ENCODE results near the gene SHC2. TPM values are rescaled to one million over a fixed set of nuclear protein-coding genes. Genes with fewer than 3 reads are reported as not detected.
"Not testable (repeated sequence)": the region's sequence is repeated elsewhere in the genome, so short reads cannot be mapped to it uniquely, and the experiment has no call there.

The SHC2 gene
- total RNA-seq, 1 donor from 2014 or later, result not detected

DNA sequence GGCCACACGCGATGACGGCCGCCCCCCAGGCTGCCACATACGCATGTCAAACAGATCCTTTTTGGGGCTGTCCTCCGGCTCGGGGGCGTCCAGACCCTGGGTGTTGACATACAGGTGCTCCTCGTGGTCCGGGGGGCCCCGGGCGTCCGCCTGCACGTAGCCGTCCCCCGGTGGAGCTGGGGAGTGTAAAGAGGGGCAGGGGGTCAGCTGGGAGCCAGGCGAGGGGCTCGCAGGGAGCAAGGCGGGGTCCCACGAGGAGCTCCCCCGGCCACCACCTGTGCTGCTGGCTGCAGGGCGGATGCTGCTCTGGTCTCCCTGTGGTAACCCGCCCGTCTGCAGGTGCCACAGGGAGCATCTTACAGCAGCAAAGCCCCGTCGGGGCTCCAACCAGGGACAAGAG is 35.8 kb downstream of the SHC2 start:
- intact Hi-C loops (cut with micrococcal nuclease), result no loop called here

DNA sequence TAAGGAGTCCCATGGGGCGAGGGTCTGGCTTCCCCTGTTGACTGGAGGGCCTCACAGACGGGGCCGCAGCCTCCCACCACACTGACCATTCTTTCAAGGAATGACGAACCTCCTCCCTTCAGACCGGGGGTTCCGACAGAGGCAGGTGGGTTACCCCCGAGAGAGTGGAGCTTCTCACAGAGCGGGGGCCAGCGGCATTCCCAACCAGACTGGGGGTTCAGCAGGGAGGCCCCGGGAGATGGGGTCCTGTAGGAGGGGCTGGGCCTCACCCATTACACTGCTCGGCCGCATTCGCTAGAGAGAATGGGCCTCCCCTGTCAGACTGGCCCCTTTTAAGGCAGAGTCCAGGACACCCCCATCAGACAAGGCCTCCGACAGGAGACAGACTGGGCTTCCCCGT is 36.3 kb downstream of the SHC2 start:
- intact Hi-C loops (cut with micrococcal nuclease), result no loop called here

DNA sequence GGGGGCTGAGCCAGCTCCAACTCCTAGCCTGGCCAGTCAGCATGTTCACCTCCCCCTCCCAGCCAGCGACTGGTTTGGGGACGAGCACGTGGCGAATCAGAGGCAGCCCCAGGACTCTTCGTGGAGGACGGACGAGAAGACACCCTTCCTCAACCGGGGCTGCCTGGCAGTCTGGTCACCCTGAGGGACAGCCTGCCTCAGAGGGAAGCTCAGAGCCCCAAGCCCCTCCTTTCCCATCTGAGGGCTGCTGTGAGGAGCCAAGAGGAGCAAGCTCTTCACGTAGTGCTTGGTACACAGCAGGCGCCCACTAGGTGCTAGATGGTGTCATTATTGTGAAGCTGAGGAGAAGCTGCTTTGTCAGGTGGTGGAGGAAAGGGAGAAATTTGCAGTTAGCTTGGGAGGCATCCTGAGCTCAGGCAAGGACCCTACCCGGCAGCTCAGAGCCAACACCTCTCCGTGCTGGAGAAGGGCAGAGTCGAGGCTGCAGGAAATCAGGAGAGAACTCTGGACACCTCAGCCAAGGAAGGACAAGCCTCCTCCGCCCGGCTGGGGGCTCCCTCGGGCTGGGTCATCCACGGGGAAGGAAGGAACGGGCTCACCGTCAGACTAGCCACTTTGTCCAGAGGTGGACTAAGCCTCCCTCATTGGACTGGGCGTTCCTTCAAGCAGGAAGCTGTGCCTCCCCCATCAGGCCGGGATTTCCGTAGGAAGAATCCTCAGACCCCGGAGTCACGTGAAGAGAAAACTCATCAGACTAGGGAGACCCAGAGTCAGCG is 37.0 kb downstream of the SHC2 start:
- intact Hi-C loops (cut with micrococcal nuclease), result no loop called here

DNA sequence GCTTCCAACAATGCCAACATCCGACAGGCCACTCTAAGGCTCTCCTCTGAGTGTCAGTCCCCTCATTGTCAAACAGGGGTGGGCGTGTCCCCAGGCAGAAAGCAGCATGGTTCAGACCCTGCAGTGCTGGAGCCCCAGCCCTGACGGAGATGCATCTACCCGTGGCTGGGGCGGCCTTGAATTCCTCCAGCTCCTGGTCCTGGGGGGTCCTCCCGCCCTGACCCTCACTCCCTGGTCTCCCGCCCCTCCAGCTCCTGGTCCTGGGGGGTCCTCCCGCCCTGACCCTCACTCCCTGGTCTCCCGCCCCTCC is 38.0 kb downstream of the SHC2 start:
- intact Hi-C loops (cut with micrococcal nuclease), result not testable (repeated sequence)

DNA sequence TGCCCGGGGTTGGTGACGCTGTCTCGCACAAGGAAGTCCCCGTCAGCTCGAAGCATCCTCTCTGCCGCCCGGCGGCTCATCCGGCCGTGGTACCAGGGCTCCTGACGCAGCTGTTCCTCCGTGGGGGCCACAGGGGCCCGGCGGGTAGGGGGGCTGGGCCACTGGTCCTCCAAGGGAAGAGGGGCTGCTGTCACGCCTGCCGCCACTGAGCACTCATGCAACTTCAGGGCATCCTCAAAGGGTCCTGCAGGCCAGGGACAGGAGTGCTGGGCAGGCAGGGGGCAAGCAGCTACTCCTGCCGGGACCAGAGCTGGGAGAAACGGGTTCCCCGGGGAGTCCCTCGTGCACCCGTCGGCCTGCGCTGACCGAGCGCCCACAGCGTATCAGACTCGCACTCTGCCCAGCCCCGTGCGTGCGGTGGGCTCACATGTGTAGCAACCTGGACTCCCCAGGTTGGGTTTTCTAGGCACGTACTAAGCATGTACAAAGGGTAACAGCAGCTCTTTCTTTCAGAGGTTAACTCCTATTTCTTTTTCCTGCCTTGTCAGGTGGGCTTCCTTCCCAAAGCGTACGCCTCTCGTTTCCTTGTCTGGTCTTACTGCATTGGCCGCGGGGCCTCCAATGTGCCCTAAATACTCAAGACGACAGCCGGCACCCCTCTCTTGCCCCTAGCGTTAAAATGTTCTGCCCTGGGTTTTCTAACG is 38.5 kb downstream of the SHC2 start:
- intact Hi-C loops (cut with micrococcal nuclease), result no loop called here

DNA sequence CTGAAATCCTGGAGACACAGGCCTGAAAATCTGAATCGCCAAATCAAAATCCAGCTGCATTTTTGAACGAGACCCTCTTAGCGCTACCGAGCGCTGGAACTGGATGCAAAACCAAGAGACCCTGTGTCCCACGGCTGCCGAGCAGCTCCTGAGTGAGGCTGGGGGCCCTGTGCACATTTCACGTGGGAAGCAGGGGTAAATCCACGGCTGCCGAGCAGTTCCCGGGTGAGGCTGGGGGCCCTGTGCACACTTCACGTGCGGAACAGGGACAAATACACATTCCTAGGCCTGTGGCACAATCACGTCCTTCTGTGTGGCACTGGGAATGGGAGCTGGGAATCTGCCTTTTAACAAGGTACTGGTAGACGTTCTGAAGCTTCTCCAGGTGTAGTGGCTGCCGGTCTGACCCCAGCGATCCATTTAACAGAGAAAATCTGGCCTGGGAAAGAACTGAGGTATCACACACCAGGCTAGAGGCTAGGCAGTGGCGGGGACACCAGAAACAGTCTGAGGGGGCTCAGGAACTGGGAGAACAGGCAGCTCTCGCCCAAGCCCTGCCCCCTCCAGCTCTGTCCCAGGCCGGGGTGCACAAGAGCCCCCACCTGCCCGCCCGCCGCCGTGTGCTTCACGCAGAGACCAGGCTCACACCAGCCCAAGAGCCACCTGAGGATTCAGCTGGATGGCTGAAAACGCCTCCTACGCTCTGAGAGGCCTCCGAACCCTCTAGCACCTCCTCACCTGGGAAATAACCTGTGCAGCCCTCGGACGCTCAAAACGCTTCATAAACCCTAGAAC is 40.9 kb downstream of the SHC2 start:
- intact Hi-C loops (cut with micrococcal nuclease), result no loop called here

DNA sequence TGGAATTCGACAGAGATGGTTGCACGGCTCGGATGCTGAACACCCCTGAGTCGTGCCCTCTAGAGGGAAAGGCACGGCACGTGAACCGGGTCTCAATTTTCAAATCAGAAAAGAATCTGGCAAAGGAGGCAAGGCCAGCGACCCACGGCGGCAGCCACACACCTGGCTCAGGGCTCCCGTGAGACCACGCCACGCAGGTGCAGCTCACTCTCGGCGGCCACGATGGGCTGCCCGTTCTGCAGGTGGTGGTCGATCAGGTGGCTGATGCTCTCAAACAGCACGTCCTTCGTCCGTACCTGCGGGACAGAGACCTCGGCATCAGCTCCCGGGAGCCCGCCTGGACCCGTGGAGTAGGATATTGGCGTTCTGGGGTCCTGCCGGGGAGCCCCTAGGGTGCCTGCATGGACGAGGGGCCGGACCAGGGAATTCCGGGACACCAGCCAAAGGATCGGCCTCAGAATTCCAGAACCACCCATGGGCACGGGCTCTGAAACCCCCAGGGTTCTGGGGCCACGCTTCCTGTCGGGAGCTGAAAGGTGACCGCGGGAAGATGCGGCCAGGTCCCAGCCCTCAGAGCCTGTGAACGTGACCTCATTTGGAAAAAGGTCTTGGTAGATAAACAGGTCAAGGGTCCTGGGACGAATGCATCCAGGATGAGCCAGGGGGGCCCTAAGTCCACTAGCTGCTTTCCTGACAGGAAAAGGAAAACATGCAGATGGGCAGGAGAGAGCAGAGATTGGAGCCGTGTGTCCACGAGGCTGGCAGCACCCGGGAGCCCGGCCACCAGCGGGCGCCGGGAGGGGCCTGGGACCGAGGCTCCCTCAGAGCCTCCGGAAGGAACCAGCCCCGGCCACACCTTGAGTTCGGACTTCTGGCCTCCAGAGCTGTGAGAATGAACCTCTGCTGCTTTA is 41.8 kb downstream of the SHC2 start:
- intact Hi-C loops (cut with micrococcal nuclease), result no loop called here

DNA sequence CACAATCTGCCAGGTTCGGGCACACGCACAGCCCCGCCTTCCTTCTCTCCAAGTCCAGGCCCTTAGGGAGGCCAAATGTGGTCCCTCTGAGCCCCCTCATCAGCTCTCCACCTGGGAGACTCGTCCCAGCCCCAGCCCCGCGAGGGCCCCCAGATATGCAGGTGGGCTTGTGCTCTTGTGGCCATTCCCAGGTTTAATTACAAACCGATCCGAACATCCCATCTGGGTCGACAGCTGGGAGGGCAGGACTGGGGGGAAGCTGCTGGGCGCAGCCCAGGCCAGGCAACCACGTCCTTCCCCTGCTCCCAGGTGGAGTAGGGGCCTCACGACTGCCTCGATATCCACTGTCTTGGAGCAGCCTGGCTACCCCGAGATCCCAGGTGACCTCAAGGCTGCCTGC is 44.4 kb downstream of the SHC2 start:
- intact Hi-C loops (cut with micrococcal nuclease), result no loop called here

DNA sequence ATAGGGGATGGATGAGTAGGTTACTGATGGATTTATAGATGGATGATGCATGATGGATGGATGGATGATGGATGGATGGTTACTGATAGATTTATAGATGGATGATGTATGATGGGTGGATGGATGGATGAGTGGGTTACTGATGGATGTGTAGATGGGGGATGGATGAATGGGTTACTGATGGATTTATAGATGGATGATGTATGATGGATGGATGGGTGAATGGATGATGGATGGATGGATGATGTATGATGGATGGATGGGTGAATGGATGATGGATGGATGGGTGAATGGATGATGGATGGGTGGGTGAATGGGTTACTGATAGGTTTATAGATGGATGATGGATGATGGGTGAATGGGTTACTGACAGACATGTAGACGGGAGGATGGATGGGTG is 45.5 kb downstream of the SHC2 start:
- intact Hi-C loops (cut with micrococcal nuclease), result no loop called here

DNA sequence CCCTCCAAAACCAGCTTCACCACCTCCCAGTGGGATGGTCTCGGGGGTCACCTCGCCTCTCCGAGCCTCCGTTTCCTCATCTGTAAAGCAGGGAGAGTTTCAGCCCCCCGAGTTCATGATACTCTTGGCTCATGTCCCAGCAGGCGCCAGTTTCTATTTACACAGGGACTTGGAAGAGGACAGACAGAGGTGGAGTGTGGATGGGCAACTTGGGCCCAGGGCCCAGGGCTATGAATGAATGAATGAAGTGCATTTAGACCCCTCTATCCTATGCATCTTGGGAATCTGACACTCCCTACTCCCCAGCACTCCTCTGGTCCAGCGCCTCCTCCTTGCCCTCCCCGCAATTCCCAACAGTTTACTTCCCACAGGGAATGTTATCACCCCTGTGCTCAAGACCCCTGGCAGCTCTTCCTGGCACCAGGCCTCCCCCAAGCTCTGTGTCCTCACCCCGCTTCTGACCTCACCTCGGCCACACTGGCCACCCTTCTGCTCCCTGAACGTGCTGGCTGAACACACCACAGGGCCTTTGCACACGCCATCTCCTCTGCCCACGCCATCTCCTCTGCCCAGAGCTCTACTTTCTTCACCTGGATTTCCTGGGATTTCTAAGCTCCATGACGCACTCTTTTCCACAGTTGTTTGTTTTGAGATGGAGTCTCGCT is 46.9 kb downstream of the SHC2 start:
- intact Hi-C loops (cut with micrococcal nuclease), result no loop called here

DNA sequence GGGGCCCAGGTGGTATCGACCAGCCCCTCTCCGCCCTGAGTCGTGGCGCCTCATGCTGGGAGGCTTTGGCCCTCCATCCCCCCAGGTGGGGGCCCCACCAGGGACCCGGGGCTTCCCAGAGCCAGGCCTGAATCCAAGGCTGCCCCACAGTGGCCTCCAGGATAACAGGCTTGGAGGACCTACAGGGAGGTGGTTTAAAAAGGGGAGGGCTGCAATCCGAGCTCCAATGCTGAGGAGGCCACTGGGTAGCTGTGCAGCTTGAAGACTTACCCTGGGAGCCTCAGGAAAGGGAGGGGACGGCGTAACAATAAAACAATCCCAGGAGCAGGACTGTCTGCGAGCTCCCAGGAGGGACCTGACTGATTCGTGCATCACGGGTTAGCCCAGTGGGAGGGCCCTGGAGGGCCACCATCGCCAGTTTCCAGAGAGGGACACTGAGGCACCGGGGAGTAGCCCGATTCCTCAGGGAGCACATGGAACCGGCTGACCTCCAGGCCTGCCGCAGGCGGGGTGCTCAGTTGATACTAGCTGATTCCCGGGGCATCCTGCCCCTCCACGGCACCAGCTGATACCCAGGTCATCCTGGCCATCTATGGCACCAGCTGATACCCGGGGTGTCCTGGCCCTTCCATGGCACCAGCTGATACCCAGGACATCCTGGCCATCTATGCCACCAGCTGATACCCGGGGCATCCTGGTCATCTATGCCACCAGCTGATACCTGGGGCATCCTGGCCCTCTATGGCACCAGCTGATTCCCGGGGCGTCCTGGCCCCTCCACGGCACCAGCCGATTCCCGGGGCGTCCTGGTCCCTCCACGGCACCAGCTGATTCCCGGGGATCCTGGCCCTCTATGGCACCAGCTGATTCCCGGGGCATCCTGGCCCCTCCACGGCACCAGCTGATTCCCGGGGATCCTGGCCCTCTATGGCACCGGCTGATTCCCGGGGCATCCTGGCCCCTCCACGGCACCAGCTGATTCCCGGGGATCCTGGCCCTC is 48.2 kb downstream of the SHC2 start:
- intact Hi-C loops (cut with micrococcal nuclease), result no loop called here

DNA sequence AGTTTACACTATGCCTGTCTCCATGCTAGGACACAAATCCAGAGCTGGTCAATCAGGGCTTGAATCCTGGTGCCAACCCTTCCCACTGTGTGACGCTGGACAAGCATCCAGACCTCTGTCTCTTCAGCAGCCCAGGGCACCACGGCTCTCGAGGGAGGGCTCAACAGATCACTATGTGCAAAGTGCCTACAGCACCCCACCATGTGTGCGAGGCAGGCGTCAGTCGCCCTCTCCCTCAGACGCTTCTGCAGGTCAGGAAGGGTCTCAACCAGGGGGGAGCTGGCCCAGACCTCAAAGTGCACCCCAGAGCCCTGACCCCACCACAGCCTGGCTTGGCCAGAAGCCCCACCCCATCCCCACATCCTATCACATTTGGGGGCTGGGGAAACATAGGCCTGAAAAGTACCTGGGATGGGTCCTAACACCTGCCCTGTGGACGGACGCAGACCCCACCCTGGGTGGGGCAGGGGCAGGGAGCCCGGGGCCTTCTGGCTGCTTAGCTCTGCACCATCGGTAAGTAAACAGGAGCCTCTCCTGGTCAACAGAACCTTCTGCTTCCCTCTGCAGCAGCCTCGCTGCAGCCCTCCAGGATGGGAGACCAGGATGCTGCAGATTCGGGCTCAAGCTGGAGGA is 49.0 kb downstream of the SHC2 start:
- intact Hi-C loops (cut with micrococcal nuclease), result no loop called here

DNA sequence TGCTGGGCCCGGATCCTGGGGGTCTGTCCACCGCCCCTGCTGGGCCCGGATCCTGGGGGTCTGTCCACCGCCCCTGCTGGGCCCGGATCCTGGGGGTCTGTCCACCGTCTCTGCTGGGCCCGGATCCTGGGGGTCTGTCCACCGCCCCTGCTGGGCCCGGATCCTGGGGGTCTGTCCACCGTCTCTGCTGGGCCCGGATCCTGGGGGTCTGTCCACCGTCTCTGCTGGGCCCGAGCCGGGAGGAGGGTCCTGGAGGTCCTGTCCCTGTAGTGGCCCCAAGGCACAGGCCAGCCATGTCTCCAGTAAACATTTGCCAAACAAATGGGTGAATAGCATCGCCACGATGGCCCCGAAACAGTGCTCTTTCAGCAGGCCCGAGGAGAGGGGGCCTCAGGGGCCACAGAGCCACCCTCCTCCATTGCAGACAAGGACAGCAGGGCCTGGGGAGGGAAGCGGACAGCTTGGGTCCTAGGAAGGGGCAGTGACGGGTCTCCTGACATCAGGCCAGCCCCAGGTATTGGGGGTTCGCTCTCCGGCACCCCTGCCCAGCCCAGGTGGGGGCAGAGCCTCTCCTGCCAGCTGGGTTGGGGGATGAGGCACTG is 49.6 kb downstream of the SHC2 start:
- intact Hi-C loops (cut with micrococcal nuclease), result not testable (repeated sequence)

DNA sequence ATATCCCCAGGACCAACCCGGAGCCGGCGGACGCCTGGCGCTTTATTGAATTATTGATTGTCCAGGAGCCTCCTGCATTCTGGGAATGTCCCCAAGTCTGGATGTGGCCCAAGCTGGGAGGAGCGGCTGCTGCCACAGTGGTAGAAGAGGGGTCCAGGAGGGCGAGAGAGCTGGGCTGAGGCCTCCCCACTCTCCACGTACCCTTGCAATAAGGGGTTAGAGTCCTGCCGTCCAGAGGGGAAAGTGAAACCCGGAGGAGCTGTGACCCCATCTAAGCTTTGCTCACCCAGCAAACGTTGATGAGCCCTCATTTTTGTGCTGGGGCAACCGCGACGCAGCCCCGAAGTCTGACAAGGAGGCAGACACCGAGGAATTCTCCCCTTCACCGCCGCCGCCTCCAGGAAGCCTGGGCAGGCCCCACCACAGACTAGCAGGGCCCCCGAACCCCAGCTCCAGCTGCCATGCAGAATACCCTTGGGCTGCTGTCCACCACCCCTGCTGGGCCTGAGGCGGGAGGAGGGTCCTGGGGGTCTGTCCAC is 50.5 kb downstream of the SHC2 start:
- intact Hi-C loops (cut with micrococcal nuclease), result no loop called here

DNA sequence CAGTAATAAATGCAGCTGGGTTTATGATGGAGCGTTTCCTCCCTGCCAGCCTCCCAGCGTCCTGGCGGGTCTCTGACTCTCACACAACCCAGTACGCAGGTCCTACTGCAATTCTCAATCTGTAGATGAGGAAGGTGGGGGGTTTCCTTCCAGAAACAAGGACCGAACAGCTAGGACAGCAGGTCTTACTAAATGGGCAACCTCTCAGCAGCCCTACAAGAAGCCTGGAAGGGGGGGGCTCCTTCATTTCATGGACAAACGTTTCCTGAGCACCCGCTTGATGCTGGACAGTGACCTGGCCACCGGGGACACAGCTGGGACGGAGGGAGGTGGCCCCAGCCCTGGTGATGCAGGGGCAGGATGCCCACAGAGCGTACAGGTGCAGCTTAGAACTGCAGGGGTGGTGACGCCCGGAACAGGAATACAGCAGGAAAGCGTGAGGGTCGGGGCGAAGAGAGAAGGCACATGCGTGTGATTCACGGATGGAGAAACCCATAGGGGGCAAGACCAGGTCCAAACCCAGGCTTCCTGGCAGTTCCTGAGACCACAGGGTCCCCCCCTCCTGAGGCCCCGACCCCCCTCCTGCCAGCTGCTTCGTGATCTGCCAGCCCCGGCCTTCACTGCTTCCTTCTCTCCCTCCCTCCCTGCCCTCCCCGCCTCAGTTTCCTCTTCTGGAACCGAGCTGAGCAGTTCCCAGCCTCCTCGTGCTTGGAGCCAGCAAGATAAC is 51.2 kb downstream of the SHC2 start:
- intact Hi-C loops (cut with micrococcal nuclease), result no loop called here

DNA sequence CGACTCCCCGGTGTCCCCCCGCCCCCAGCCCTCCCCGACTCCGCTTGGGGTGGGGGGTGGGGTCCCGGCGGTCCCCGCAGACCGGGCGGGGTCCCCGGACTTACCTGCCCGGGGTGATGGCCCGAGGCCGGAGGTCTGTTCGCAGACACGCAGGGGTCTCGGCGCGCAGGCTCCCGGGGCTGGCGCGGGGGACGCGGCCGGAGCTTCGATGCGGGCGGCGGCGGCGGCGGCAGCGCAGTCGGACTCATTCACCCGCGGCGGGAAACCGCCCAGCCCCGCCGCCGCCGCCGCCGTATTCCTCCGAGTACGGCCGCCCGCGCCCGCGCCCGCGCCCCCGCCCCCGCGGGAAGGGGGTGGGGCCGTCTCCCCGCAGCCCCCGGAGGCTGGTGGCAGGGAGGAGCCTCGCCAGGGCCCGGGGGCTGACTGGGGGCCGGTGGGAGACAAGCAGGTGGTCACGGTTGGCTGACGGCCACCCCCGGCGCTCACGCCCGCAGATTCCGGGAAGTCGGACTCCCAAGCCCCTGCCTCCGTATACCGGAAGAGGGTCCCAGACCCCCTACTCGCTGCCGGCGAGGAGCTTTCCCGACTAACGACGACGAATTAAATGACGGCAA is 51.8 kb downstream of the SHC2 start, which contains the start of gene C2CD4C:
TSS of gene C2CD4C (minus strand) at position 246 of the 614 bp plus-strand sequence. CDS start 786 bp downstream, outside the sequence.
- intact Hi-C loops (cut with micrococcal nuclease), result no loop called here

DNA sequence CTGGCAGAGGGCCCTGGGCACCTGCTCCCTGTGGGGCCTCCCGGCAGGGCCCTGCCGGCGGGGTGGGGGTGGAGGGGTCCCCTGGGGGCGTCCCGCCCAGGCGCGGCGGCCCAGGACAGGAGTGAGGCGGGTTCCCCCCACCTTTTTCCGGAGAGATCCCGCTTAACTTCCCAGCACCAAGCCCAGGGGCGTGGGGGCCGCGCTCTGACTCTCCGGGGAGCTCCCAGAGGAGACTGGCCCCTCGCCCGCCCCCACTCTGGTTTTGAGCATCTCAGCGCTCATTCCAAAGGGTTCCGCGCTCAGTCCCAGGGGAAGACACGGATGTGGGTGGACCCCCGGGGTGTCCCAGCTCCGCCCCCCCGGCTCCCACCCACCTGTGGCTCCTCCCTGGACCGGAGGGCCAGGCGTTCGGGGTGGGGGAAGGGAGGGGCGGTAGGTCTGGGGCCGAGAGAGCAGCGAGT is 52.4 kb downstream of the SHC2 start:
- intact Hi-C loops (cut with micrococcal nuclease), result no loop called here

All from T-helper 2 cell treated with Interferon-gamma antibody and Interleukin-4, amounts not matched to agents 100 ng/mL and 5 ng/mL, for 36 hours (primary cell).